GM23248 (cell line): ENCODE measurements around the gene DTNB. TPM values are rescaled to one million over a fixed set of nuclear protein-coding genes. Genes with fewer than 3 reads are reported as not detected.
"Not testable (repeated sequence)": the region's sequence is repeated elsewhere in the genome, so short reads cannot be mapped to it uniquely, and the experiment has no call there.

Experiments
- DNase-seq: peaks from one replicate; pipeline ENCODE4 v3.0.0-alpha.2; 2015
- H2AFZ ChIP-seq: fragments of 200-600 bp; sonication (generic); 2 replicates; pipeline ENCODE4 v1.6.1; 2016; ENCODE audit warnings: antibody characterized with exemption
- H3F3A ChIP-seq: fragments of 200-600 bp; sonication (generic); 2 replicates; pipeline ENCODE4 v1.6.1; 2016; ENCODE audit warnings: mild to moderate bottlenecking, antibody characterized with exemption, mixed run types; ENCODE audit not compliant: insufficient read depth
- H3K27ac ChIP-seq: fragments of 200-600 bp; sonication (generic); 2 replicates; pipeline ENCODE4 v1.5.1; 2016; ENCODE audit warnings: mild to moderate bottlenecking
- H3K27me3 ChIP-seq: fragments of 200-600 bp; sonication (generic); replicated peaks from 2 replicates; pipeline ENCODE4 v1.6.1; 2016; ENCODE audit warnings: mild to moderate bottlenecking; ENCODE audit not compliant: insufficient read depth
- H3K36me3 ChIP-seq: fragments of 200-600 bp; sonication (generic); 2 replicates; pipeline ENCODE4 v1.6.1; 2016; ENCODE audit warnings: low read depth, mild to moderate bottlenecking
- H3K4me1 ChIP-seq: fragments of 200-600 bp; sonication (generic); 2 replicates; pipeline ENCODE4 v1.6.1; 2016; ENCODE audit warnings: mild to moderate bottlenecking; ENCODE audit not compliant: insufficient read depth
- H3K4me2 ChIP-seq: fragments of 200-600 bp; sonication (generic); one replicate; pipeline ENCODE4 v1.6.1; 2016; ENCODE audit warnings: mild to moderate bottlenecking; ENCODE audit not compliant: unreplicated experiment
- H3K4me3 ChIP-seq: fragments of 200-600 bp; sonication (generic); 2 replicates; pipeline ENCODE4 v1.5.1; 2016; ENCODE audit warnings: mild to moderate bottlenecking
- H3K79me2 ChIP-seq: fragments of 200-600 bp; sonication (generic); 2 replicates; pipeline ENCODE4 v1.6.1; 2016; ENCODE audit warnings: mild to moderate bottlenecking; ENCODE audit not compliant: insufficient read depth
- H3K9ac ChIP-seq: fragments of 200-600 bp; sonication (generic); 2 replicates; pipeline ENCODE4 v1.6.1; 2016; ENCODE audit warnings: mild to moderate bottlenecking
- H3K9me2 ChIP-seq: fragments of 200-600 bp; sonication (generic); 2 replicates; pipeline ENCODE4 v1.6.1; 2016; ENCODE audit warnings: mixed run types, mild to moderate bottlenecking, moderate library complexity; ENCODE audit not compliant: insufficient read depth
- H3K9me3 ChIP-seq: fragments of 200-600 bp; sonication (generic); one replicate; pipeline ENCODE4 v1.6.1; 2017; ENCODE audit warnings: low read depth
- H4K20me1 ChIP-seq: fragments of 200-600 bp; sonication (generic); 2 replicates; pipeline ENCODE4 v1.6.0; 2016; ENCODE audit not compliant: insufficient read depth
- EZH2 ChIP-seq: fragments of 200-600 bp; sonication (generic); IDR thresholded peaks from 2 replicates; pipeline ENCODE4 v1.6.1; 2018; ENCODE audit warnings: antibody characterized with exemption, mild to moderate bottlenecking; ENCODE audit not compliant: insufficient read depth, poor library complexity, severe bottlenecking
- EZH2phosphoT487 ChIP-seq: fragments of 200-600 bp; sonication (generic); IDR thresholded peaks from 2 replicates; pipeline ENCODE4 v1.6.1; 2018; ENCODE audit warnings: antibody characterized with exemption, moderate library complexity, mild to moderate bottlenecking, low read depth; ENCODE audit not compliant: insufficient read depth
- whole genome bisulfite sequencing, 2 experiments: methylation state at CpG; one replicate each; pipeline ENCODE4 v1.1.6; 2015 to 2017; ENCODE audit warnings: low lambda C conversion rate in 2 of 2, low coverage in 1 of 2; ENCODE audit errors: missing lambda C conversion rate in 2 of 2; 5-methylcytosine and 5-hydroxymethylcytosine counted together
- in situ Hi-C: fragments of 300-500 bp; cut with MboI; formaldehyde crosslinking; loops from 2 replicates; pipeline ENCODE4 v1.15.0; 2020
- polyA plus RNA-seq: library from polyadenylated mRNA; unstranded; fragments of >200 nt; fragmentation: Nextera tagmentation; extraction: Ambion mirVana; gene quantifications from 2 replicates; pipeline ENCODE4 v1.2.1, GENCODE V29; 2016
- total RNA-seq: library from RNA; depleted of rRNA; stranded (reverse); fragments of >200 nt; shearing (Covaris generic); gene quantifications from 2 replicates; pipeline ENCODE4 v1.2.3, GENCODE V29; 2014

The DTNB gene
- total and polyA plus RNA-seq, 2 experiments from 2014 or later = 1.1 to 4.0 TPM

DNA sequence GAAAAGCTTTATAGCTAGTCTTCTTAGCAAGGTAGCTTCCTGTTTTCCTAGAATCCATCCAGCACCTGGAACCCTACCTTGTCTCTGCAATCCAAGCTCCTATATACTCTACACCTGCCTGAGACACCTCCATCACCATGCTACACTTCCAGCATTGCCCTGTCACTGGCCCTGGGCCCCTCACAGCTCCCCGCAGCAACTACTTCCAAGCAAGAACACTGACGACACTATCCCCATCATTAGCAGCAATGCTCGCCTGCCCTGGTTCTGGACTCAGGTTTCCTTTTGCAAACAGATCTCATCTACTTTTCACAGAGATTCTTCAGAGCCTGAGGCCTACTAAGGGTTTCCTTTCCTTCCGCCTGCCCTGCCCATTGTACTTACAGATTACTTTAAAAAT is 121.1 kb downstream of the DTNB start:
- H3K79me2 ChIP-seq = no peaks in the 10 kb centered on the region
- no peaks in the 10 kb centered on the region; the same call in 1 of the 2 replicates for H3F3A ChIP-seq
- H3K27me3 ChIP-seq = no peaks in the 10 kb centered on the region
- H3K4me3 ChIP-seq = no peak overlapping the region
- no peak overlapping the region for H3K4me2 ChIP-seq
- H2AFZ ChIP-seq = no peak overlapping the region
- 87 to 96% methylated on average over 4 of the region's 4 CpGs for WGBS, 2 experiments
- no peaks in the 10 kb centered on the region for H3K9me2 ChIP-seq
- H3K9me3 ChIP-seq = no peaks in the 10 kb centered on the region
- H3K36me3 ChIP-seq = no peaks in the 10 kb centered on the region
- DNase-seq = no peak
- H3K27ac ChIP-seq = no peak overlapping the region
- H3K9ac ChIP-seq = no peak overlapping the region
- no peak for TF ChIP-seq EZH2
- TF ChIP-seq EZH2phosphoT487 = no peak
- 0 out of 2 replicates have a peak, but pooled peaks cover under 1% of the 10 kb centered on the region for H3K4me1 ChIP-seq
- in situ Hi-C loops = no loop called here
- no peaks in the 10 kb centered on the region for H4K20me1 ChIP-seq

DNA sequence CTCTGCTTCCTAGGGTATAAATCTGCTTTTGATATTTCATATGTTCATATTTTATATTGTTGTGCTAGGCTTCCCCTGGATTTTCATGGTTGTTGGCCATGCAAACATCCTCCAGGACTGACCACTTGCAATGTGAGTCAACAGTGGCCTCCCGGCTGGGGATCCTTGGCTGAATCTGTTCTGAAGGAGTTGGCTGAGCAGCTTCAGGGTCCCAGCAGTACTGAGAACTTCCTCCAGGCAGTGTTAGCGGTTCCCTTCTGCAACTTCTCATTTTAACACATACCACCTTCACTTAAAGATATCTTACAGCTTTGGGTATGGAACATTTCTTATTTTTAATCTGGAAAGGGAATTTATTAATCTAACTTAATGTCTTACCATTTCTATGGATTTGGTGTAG is 122.1 kb downstream of the DTNB start:
- Histone ChIP-seq H3K9me3 (no peaks in the 10 kb centered on the region), H2AFZ (no peak overlapping the region), H3K9ac (no peak overlapping the region), H3K36me3 (no peaks in the 10 kb centered on the region), H3F3A (no peaks in the 10 kb centered on the region), H3K4me3 (no peak overlapping the region), H3K9me2 (no peaks in the 10 kb centered on the region), H3K79me2 (no peaks in the 10 kb centered on the region), H3K4me2 (no peak overlapping the region), H4K20me1 (no peaks in the 10 kb centered on the region), H3K27me3 (no peaks in the 10 kb centered on the region), H3K4me1 (no peaks in the 10 kb centered on the region), H3K27ac (no peak overlapping the region)
- no peak for DNase-seq
- in situ Hi-C loops = no loop called here
- WGBS, 2 experiments = 90 to 97% methylated on average over 2 of the region's 2 CpGs
- no peak for TF ChIP-seq EZH2
- TF ChIP-seq EZH2phosphoT487 = no peak

DNA sequence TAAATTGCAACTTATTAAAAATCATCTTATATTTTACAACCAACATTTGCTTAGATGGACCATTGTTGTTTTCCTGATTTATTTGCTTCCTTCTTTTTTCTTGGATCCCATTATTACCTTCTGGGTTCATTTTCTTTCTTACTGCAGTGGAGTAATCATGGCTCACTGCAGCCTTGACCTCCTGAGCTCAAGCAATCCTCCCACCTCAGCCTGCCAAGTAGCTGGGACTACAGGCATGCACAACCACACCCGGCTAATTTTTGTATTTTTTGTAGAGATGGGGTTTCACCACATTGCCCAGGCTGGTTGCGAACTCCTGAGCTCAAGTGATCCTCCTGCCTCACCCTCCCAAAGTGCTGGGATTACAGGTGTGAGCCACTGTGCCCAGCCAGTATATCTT is 123.8 kb downstream of the DTNB start:
- H3K79me2 ChIP-seq, H3K9me3 ChIP-seq, H4K20me1 ChIP-seq, in situ Hi-C loops, H3K4me2 ChIP-seq, H3K27me3 ChIP-seq, H3K4me1 ChIP-seq, H2AFZ ChIP-seq, H3F3A ChIP-seq, H3K9ac ChIP-seq, H3K27ac ChIP-seq, H3K4me3 ChIP-seq, H3K9me2 ChIP-seq, DNase-seq, H3K36me3 ChIP-seq: not testable (repeated sequence)
- 97% methylated on average over 2 of the region's 2 CpGs for WGBS, 2 experiments

DNA sequence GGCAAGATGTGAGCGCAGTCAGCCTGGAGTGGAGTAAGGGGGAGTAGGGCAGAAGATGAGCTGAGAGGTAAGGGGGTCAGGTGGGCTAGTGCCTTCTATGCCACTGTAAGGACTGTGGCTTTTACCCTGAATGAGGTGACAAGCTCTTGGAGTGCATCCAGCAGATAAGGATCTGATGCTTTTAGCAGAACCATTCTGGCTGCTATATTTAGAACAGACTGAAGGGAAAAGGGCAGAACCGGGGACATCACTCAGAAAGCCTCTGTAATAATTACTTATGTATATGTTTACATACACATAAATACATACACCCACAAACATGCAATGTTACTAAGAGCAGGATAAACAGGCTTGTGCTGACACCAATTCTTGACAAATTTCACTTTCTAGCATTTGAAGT is 124.8 kb downstream of the DTNB start:
- no peak overlapping the region for H3K9ac ChIP-seq
- H4K20me1 ChIP-seq = no peaks in the 10 kb centered on the region
- H3K4me2 ChIP-seq = no peak overlapping the region
- H3K9me2 ChIP-seq = no peaks in the 10 kb centered on the region
- H3K4me1 ChIP-seq = no peaks in the 10 kb centered on the region
- TF ChIP-seq EZH2 (no peak), EZH2phosphoT487 (no peak)
- H3K9me3 ChIP-seq = no peaks in the 10 kb centered on the region
- DNase-seq = no peak
- H3K27ac ChIP-seq = no peak overlapping the region
- no peak overlapping the region for H3K4me3 ChIP-seq
- H3K36me3 ChIP-seq = no peaks in the 10 kb centered on the region
- in situ Hi-C loops = no loop called here
- 85 to 90% methylated on average over 2 of the region's 2 CpGs for WGBS, 2 experiments
- H3K27me3 ChIP-seq = no peaks in the 10 kb centered on the region
- H3K79me2 ChIP-seq = no peaks in the 10 kb centered on the region
- H2AFZ ChIP-seq = no peak overlapping the region
- no peaks in the 10 kb centered on the region for H3F3A ChIP-seq

DNA sequence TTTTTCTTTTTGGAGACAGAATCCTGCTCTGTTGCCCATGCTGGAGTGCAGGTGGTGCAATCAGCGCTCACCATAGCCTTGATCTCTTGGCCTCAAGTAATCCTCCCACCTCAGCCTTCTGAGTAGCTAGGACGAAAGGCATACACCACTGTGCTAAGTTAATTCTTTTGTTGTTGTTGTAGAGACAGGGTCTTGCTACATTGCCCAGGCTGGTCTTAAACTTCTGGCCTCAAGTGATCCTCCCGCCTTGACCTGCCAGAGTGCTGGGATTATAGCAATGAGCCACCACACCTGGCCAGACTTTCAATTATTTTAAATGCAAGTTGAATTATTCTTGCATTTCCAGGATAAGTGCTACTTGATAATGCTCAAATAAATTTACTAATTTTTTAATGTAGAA is 126.5 kb downstream of the DTNB start:
- H3K9me3 ChIP-seq = no peaks in the 10 kb centered on the region
- WGBS, 2 experiments = 93 to 95% methylated on average over 3 of the region's 3 CpGs
- no peak overlapping the region for H3K9ac ChIP-seq
- H3F3A ChIP-seq = no peaks in the 10 kb centered on the region
- no peak overlapping the region for H3K4me3 ChIP-seq
- in situ Hi-C loops = no loop called here
- no peaks in the 10 kb centered on the region for H3K4me1 ChIP-seq
- H3K9me2 ChIP-seq = no peaks in the 10 kb centered on the region
- TF ChIP-seq EZH2phosphoT487 = no peak
- no peak for TF ChIP-seq EZH2
- no peaks in the 10 kb centered on the region for H3K79me2 ChIP-seq
- H2AFZ ChIP-seq = no peak overlapping the region
- no peaks in the 10 kb centered on the region for H3K36me3 ChIP-seq
- no peak for DNase-seq
- H3K27me3 ChIP-seq = no peaks in the 10 kb centered on the region
- H4K20me1 ChIP-seq = no peaks in the 10 kb centered on the region
- no peak overlapping the region for H3K27ac ChIP-seq
- H3K4me2 ChIP-seq = no peak overlapping the region
